Iris pigment epithelial cell (primary cell): Measurements from ENCODE around the gene SMC3.
"Not testable (repeated sequence)": the region's sequence is repeated elsewhere in the genome, so short reads cannot be mapped to it uniquely, and the experiment has no call there.

Experiments
- DNase-seq: peaks from one replicate; pipeline ENCODE4 v3.0.0-alpha.2; 2011; ENCODE audit warnings: low read depth

SMC3 gene

DNA sequence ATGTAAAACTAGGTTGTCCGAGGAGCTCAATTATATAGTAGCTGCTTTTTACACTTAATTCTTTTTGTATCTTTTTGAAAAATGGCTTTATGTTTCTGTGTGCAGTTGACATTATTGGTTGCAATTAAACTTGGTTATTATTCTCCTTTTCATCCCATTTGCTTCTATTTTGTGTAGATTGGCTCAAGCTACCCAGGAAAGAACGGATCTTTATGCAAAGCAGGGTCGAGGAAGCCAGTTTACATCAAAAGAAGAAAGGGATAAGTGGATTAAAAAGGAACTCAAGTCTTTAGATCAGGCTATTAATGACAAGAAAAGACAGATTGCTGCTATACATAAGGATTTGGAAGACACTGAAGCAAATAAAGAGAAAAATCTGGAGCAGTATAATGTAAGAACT lies 16.5 kb downstream of the SMC3 start:
- no peak for DNase-seq

DNA sequence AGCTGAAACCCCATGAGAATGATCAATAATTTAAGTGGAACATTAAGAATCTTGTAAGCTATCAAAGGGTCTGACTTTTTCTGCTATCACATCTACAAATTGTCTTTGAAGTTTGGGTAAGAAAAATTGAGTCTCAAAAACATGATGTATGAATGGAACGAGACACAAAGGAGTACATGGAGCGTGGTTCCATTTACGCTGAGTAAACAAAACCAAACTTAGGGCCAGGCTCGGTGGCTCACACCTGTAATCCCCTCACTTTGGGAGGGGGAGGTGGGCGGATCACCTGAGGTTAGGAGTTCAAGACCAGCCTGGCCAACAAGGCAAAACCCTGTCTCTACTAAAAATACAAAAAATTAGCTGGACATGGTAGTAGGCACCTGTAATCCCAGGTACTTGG lies 24.3 kb downstream of the SMC3 start:
- DNase-seq = no peak

DNA sequence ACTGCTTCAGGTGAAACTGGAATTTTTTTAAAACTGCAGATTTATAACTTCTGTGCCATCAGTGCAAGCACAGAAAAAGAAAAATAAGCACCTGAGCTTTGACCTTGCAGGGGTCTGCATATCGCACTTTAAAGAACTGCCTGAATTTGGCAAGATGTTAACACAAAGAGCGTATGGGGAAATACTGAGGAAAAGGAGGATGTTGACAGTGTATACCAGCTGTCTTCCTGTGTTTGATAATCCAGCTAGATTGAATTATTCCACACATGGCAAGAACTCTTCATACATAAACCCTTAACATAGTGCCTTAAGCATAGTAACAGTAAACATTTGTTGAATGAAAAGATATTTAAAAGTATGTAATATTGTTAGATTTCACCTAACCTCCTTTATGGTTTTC lies 30.0 kb downstream of the SMC3 start:
- DNase-seq = no peak

- peak; percentile 67 for DNase-seq
Observed at GRCh38 chr10:110600487-110601101, 33.1 kb downstream of the SMC3 start.

GRCh38 chr10:110601581-110601980 lies 34.1 kb downstream of the SMC3 start:
- DNase-seq = no peak

GRCh38 chr10:110608087-110608486 lies 40.6 kb downstream of the SMC3 start:
- no peak for DNase-seq

GRCh38 chr10:110609605-110610004 lies 42.1 kb downstream of the SMC3 start:
- peak; percentile 3 for DNase-seq

DNA sequence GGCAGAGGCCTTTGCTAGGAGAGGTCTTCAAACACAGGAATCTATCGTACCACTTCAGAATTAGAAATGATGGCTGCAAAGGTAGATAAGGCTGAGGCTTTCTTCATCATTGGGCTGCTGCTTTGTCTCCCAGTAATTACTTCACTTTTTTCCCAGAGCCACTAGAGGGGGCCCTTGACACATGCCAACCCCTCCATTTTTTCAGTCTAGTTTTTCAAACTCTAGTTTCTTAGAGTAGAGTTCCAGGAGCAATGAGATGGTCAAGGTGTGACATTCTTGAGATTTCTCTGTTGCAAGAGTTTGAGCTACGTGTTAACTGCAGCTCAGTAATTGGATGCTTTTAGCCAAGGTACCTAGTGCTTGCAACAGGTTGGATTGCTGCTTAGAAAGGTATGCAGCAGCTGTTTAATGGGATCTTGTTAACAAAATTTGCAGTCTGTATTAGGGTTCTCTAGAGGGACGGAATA lies 42.8 kb downstream of the SMC3 start:
- peak; percentile 46 for DNase-seq

DNA sequence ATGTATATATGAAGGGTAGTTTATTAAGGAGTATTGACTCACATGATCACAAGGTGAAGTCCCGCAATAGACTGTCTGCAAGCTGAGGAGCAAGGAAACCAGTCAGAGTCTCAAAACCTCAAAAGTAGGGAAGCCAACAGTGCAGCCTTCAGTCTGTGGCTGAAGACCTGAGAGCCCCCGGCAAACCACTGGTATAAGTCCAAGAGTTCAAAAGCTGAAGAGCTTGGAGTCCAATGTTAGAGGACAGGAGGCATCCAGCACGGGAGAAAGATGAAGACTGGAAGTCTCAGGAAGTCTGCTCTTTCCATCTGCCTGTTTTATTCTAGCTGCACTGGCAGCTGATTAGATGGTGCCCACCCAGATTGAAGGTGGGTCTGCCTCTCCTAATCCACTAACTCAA lies 43.3 kb downstream of the SMC3 start:
- DNase-seq = not testable (repeated sequence)

GRCh38 chr10:110612087-110612486 lies 44.6 kb downstream of the SMC3 start:
- no peak for DNase-seq

DNA sequence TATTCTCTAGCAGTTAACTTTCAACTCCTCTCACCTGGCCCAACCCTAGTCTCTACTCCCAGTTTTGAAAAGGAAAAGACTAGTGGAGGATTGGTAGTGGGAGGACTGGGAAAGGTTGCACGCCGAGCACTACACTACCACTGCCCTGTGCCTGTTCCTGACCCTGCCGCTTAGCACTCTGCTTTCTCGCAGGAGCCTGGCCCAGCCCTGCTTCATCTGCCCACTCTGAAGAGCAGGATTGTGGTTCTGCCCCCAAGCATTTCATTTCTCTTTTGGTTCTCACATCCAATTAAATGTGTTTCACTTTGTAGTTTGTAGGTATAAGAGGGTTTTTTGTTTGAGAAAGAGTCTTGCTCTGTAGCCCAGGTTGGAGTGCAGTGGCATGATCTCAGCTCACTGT lies 45.1 kb downstream of the SMC3 start:
- DNase-seq = no peak

DNA sequence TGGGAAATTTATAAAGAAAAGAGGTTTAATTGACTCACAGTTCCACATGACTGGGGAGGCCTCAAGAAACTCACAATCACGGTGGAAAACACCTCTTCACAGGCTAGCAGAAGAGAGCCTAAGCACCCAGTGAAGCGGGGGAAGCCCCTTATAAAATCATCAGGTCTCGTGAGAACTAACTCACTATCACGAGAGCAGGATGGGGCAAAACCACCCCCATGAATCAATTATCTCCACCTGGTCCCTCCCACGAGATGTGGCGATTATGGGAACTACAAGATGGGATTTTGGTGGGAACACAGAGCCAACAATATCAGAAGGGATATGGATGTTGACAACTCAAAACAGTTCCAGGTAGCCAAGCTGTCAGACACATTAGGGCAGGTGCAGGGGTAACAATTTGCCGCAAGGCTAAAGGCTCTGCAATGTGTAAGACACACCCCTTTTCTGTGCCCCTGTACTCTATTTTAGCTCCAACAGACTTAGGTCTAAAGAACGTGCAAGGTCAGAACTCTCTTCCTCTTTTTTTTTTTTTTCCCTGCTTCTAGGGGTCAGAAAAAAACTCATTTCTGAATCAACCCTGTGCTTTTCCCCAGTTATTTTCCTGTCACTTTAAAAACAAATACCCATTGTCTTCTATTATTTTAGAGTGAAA lies 46.0 kb downstream of the SMC3 start:
- DNase-seq = no peak

DNA sequence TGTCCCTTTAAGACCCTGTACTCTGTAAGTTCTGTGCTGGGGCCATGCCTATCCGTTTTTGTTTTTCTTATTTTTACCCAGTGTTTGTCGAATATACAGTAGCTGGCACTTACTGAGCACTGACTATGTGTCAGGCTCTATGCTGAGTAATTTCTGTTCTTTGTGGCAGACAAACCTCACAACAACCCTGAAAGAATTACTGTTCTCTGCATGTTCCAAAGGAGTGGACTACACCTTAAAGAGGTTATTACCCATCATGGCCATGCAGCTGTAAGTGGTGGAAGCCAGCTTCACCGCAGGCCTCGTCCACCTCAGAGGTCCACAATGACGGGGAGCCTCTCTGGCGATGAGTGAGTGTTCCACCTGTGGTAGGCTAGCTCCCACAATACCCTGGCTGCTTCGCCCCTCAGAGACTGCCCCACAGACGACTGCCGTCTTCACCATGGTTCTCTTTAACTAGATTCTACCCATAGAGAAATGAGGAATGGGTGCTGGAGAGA lies 46.6 kb downstream of the SMC3 start:
- no peak for DNase-seq

DNA sequence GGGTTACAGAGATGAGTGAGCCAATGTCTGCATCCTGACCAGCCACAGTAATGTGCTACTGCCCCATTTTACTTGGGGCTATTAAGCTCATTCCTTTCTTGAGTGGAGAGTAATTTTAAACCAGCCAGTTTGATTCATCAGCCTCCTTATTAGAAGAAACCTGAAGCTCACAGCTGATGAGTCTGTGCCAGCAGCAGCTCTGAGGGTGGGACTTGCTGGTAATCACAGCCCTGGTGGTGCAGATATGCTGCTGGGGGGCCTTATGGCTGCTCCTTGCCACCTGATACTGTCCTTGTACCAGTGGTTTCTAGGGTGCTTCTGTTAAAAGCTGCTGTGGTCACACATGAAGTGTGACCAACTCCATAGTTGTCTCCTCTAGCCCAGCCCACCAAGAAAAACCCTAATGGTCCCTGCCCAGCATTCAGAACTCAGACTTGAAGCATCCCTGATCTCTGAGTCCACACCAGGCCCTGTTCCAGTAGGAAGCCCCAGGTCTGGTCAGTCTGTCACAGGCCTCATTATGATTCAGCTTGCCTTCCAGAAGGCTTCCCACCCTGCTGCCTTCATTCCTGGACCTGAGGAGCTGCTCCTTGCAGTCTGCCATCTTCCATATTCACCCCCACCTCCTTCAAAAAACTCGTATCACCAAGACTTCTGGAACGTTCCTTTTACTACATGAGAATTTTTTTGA lies 47.7 kb downstream of the SMC3 start:
- DNase-seq = peak; percentile 30

DNA sequence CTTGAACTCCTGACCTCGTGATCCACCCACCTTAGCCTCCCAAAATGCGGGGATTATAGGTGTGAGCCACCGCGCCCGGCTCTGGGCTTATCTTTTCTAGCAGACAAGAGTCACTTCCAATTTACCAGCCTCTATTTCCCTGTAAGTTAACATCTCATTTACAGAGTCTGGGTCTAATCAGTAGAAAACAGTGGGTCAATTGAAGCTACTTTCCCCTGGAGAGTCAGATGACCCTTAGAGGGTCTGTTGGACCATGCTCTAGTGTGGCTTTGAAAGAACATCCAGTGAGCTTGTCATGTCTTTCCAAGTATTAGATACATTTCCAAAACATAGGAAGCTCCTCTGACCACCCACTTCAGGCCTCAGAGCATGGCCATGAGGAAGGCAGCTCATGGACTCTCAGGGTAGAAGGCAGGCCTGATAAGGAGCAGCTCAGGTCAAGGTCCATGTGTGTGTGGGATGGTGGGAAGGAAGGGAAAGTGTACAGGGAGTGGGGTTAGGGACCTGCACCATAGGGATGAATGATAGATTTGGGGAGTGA lies 49.1 kb downstream of the SMC3 start:
- no peak for DNase-seq

DNA sequence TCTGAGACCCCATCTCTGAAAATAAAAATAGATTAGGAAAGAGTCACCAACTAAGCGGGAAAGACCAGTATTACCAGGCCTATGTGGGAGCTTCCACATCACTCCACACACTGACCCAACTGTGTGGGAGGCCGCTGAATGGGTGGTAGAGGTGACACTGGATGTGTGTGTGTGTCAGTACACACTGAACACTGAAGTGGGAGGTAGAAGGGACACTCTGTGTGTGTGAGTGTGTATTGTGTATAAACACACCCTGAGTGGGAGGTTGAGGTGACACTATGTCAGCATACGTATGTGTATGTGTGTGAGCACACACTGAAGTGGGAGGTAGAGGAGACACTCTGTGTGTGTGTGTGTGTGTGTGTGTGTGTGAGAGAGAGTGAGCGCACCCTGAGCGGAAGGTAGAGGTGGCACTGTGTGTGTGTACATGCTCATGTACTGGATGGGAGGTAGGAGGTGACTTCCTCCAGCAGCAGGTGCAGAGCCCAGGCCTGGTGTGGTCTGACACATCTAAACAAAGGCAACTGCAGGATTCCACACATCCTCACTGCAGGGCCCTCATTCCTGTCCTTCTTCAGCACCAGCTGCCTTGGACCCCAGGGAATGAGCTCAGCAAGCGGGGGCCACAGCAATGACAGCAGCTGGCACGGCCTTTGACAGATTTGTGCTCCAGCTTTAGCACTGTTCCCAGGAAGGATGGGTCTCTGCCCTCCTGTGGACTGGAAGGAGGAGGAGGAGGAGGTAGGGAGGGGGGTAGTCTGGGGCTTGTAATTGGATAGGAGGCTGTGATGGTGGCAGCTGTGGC lies 50.1 kb downstream of the SMC3 start:
- no peak for DNase-seq

DNA sequence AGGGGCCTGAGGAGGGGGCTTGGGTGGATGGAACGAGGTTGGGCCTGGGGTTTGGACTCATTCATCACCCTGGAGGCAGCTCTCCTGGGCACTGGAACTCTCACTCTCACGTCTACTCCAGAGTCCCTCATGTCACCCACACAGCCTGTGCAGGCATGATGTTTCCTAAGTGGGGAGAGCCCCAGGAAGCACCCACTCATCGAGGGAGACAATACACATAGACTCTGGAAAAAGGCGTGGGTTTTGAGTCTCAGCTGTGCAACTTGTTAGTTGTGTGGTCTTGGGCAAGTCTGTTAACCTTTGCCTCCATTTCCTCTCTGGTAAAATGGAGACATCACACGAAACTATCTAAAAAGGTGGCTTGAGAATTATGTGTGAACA lies 50.7 kb downstream of the SMC3 start:
- no peak for DNase-seq

GRCh38 chr10:110619514-110620397 lies 52.3 kb downstream of the SMC3 start:
- no peak for DNase-seq

DNA sequence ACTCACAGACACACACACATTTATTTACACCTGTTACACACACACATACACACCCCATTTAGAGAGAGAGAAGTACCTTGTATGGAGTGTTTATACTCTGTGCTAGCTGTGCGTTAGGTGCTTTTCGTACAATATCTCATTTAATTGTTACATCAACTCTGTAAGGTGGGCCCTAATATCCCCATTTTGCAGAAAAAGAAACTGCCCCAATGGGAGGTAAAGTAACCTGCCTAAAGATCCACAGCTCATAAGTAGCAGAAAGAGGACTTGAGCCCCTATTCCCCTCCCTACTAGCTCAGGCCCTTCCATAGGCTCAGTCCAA lies 52.9 kb downstream of the SMC3 start:
- no peak for DNase-seq

- not testable (repeated sequence) for DNase-seq
Observed at GRCh38 chr10:110623316-110623715, 55.8 kb downstream of the SMC3 start.

GRCh38 chr10:110625356-110625894 lies 57.9 kb downstream of the SMC3 start:
- DNase-seq = no peak
